ENCODE results near the gene MUC21. TPM values are rescaled to one million over a fixed set of nuclear protein-coding genes. Genes with fewer than 3 reads are reported as not detected.

MUC21 gene
- total and polyA plus RNA-seq, 2 of the 8 experiments (the other 6 are each of a cell fraction or from before 2014, with no cell fraction given), result not detected

GRCh38 chr6:30942338-30943060 lies 41.0 kb upstream of the MUC21 start (continued):
- TF ChIP-seq RAD21 (IDR thresholded peaks at IDR 0.05 in 1 of 2, conservative IDR thresholded peaks at IDR 0.05 in 1 of 2; ENCODE audit: low read depth in 2 of 2, low read length in 2 of 2), result peak; percentile 49 to 58
- 0 out of 2 replicates have a peak, but pooled peaks have one; percentile 40 for TF ChIP-seq TAF1 (IDR thresholded peaks at IDR 0.05; ENCODE audit: low read depth, low read length)
- peak; percentile 98 for TF ChIP-seq TEAD4 (IDR thresholded peaks at IDR 0.05; ENCODE audit: low read depth, low read length)
- 0 out of 2 replicates have a peak, but pooled peaks have one; percentile 60 for TF ChIP-seq SP1 (IDR thresholded peaks at IDR 0.05; ENCODE audit: low read depth, low read length)
- TF ChIP-seq CEBPB (IDR thresholded peaks at IDR 0.05; ENCODE audit: low read depth, low read length), result no peak
- TF ChIP-seq MAX (IDR thresholded peaks at IDR 0.05), result peak; percentile 15; the same call in 1 of the 2 replicates
- no peak for TF ChIP-seq BCL11A (IDR thresholded peaks at IDR 0.05; ENCODE audit: low read depth in 2 of 2, low read length in 2 of 2)
- TF ChIP-seq YY1 (IDR thresholded peaks at IDR 0.05; ENCODE audit: low read depth, low read length), result peak; percentile 83
- no peak for TF ChIP-seq TBP (IDR thresholded peaks at IDR 0.05; ENCODE audit: low read depth, low read length)
- TF ChIP-seq SP2 (IDR thresholded peaks at IDR 0.05; ENCODE audit: low read length), result no peak
- no peak for TF ChIP-seq GABPA (IDR thresholded peaks at IDR 0.05; ENCODE audit: borderline replicate concordance, insufficient read depth, low read length)
- TF ChIP-seq RNF2 (IDR thresholded peaks at IDR 0.05; ENCODE audit: borderline replicate concordance, low read depth, low read length, missing control alignments, poor library complexity, severe bottlenecking), result no peak
- no peak for TF ChIP-seq HDAC2 (IDR thresholded peaks at IDR 0.05; ENCODE audit: borderline replicate concordance in 1 of 2, low read depth in 2 of 2, low read length in 2 of 2)
- TF ChIP-seq EP300 (IDR thresholded peaks at IDR 0.05; ENCODE audit: borderline replicate concordance in 1 of 2, low read depth in 2 of 2, low read length in 2 of 2), result 0 out of 3 replicates have a peak, but pooled peaks of 1 of the 2 experiments have one; percentile 44
- TF ChIP-seq HDAC6 (IDR thresholded peaks at IDR 0.05; ENCODE audit: low read depth, low read length), result no peak
- no peak for TF ChIP-seq SP4 (IDR thresholded peaks at IDR 0.05; ENCODE audit: low read length)
- no peak for TF ChIP-seq CHD2 (IDR thresholded peaks at IDR 0.05; ENCODE audit: low read length)
- no peak for TF ChIP-seq KDM4A (IDR thresholded peaks at IDR 0.05; ENCODE audit: low read depth, low read length, severe bottlenecking)
- no peak for TF ChIP-seq SRF (IDR thresholded peaks at IDR 0.05; ENCODE audit: low read depth, low read length)
- peak; percentile 18 for TF ChIP-seq ASH2L (IDR thresholded peaks at IDR 0.05; ENCODE audit: low read length)
